Muscle of leg (tissue), 11 donors: ENCODE data around the gene ACP7. TPM values are rescaled to one million over a fixed set of nuclear protein-coding genes. Genes with fewer than 3 reads are reported as not detected.
"Not testable (repeated sequence)": the region's sequence is repeated elsewhere in the genome, so short reads cannot be mapped to it uniquely, and the experiment has no call there.

ENCODE experiments used
- DNase-seq: peaks from one replicate; pipeline ENCODE4 v3.0.0; 2013
- H3K27ac ChIP-seq: one replicate; pipeline ENCODE4 v1.5.1; 2013; ENCODE audit warnings: mild to moderate bottlenecking, low read length, control low read depth
- H3K27me3 ChIP-seq: one replicate; pipeline ENCODE4 v1.6.1; 2013; ENCODE audit warnings: low read length; ENCODE audit not compliant: control insufficient read depth, insufficient read depth
- H3K36me3 ChIP-seq: one replicate; pipeline ENCODE4 v1.6.1; 2013; ENCODE audit warnings: low read length; ENCODE audit not compliant: control insufficient read depth, insufficient read depth
- H3K4me1 ChIP-seq: one replicate; pipeline ENCODE4 v1.6.1; 2013; ENCODE audit warnings: low read length; ENCODE audit not compliant: control insufficient read depth, insufficient read depth
- H3K4me3 ChIP-seq: one replicate; pipeline ENCODE4 v1.5.1; 2013; ENCODE audit warnings: low read length, control low read depth
- H3K9me3 ChIP-seq: replicated peaks from 2 replicates; pipeline ENCODE4 v1.6.1; 2013; ENCODE audit warnings: low read depth, low read length; ENCODE audit not compliant: control insufficient read depth
- WGBS: methylation state at CpG from one replicate; pipeline ENCODE4 v1.1.5; 2013; ENCODE audit warnings: missing lambda C conversion rate; ENCODE audit not compliant: insufficient coverage; 5-methylcytosine and 5-hydroxymethylcytosine counted together
- polyA plus RNA-seq, 8 donors: library from polyadenylated mRNA; unstranded; fragments of 120-200 nt; gene quantifications; one replicate each; pipeline versions ENCODE4 v1.2.1 to v1.2.3, GENCODE V29; 2013; ENCODE audit warnings: inconsistent platforms in 1 of 8, low replicate concordance in 1 of 8; ENCODE audit not compliant: insufficient read length in 8 of 8, insufficient read depth in 1 of 8
- total RNA-seq: library from RNA; stranded (reverse); fragments of 120-200 nt; gene quantifications from one replicate; pipeline ENCODE4 v1.2.4, GENCODE V29; 2013

Gene ACP7
- total and polyA plus RNA-seq, 9 donors = 0.05 to 0.28 (median 0.10) TPM; not detected in 1

DNA sequence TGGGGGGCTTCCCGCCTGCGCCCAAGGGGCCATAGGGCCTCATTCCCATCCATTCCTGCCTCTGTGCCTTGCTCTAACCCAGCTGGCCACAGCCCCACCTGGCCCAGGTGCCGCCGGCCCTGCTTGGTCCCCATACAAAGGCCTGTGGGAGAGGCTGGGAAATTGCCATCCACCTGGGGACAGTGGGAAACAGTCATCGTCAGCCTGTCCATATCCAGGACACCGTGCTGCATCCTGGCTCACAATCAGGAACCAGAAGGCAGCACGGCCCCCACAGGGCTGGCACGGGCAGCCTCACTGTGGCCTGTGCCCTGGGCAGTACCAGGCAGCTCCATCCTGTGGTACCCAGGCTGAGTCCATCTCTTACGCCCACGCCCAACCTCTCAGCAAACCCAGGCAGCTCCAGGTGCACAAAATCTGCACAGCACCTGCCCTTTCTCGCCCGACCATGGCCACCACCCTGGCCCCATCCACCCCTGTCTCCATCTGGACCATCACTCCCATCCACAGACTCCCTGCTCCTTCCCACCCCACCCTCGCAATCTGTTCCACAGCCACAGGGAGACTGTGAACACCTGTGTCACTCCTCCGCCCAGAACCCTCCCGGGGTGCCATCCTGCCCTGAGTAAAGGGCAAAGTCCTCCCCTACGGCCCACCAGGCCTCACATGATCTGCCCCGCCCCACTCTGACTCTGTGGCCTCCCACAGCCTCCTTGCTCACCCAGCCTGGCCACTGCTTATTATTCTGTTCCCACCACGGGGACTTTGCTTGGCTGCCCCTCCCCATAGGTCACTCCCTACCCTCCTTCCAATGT lies 30.7 kb upstream of the ACP7 start:
- H3K27me3 ChIP-seq = no peaks in the 10 kb centered on the region
- 81% methylated on average over 18 of the region's 18 CpGs for WGBS
- DNase-seq = no peak
- H3K36me3 ChIP-seq = no peaks in the 10 kb centered on the region
- no peaks in the 10 kb centered on the region for H3K4me1 ChIP-seq
- no peak overlapping the region for H3K27ac ChIP-seq
- H3K9me3 ChIP-seq = peaks cover 6% of the 10 kb centered on the region
- H3K4me3 ChIP-seq = no peak overlapping the region

DNA sequence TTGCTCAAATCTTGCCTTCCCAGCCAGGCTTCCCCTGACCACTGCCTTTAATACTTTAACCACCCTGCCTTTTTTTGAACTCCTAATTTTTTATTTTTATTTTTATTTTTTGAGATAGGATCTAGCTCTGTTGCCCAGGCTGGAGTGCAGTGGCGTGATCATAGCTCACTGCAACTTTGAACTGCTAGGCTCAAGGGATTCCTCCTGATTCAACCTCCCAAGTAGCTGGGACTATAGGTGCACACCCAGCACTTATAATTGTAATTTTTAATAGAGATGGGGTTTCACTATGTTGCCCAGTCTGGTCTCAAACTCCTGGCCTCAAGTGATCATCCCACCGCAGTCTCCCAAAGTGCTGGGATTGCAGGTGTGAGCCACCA lies 30.1 kb upstream of the ACP7 start:
- Histone ChIP-seq H3K9me3 (peaks cover 6% of the 10 kb centered on the region), H3K4me3 (no peak overlapping the region), H3K27ac (no peak overlapping the region), H3K36me3 (no peaks in the 10 kb centered on the region), H3K27me3 (no peaks in the 10 kb centered on the region), H3K4me1 (no peaks in the 10 kb centered on the region)
- 100% methylated on average over 1 of the region's 2 CpGs for WGBS
- no peak for DNase-seq

DNA sequence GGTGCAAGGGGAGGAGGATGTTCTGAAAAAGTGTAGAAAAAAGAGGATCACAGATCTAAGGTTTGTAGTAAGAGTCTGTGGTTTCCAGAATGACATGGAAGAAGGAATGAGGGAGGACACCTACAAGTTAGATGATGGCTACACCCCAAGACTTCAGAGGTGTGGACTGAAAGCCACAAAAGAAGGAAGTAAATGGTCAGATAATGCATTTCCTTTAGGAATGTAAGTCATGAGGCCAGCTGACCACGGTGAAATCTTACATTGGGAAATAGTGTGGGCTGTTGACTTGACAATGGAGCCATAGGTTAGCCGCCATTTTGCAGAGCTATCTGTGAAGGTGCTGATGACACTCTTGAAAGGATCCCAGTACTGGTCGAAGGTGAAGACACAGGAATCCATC lies 26.6 kb upstream of the ACP7 start:
- no peaks in the 10 kb centered on the region for H3K27me3 ChIP-seq
- no peak for DNase-seq
- H3K9me3 ChIP-seq = peaks cover 6% of the 10 kb centered on the region
- H3K27ac ChIP-seq = no peak overlapping the region
- no peaks in the 10 kb centered on the region for H3K36me3 ChIP-seq
- no peak overlapping the region for H3K4me3 ChIP-seq
- H3K4me1 ChIP-seq = no peaks in the 10 kb centered on the region
- WGBS = 81% methylated on average over 3 of the region's 3 CpGs

DNA sequence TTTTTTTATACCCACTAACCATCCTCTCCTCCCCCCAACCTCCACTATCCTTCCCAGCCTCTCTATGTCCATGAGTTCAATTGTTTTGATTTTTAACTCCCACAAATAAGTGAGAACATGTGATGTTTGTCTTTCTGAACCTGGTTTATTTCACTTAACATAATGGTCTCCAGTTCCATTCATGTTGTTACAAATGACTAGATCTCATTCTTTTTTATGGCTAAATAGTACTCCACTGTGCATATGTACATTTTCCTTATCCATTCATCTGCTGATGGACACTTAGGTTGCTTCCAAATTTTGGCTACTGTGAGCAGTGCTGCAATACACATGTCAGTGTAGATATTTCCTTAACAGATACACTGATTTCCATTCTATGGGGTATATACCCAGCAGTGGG lies 24.9 kb upstream of the ACP7 start:
- Histone ChIP-seq H3K4me1 (no peaks in the 10 kb centered on the region), H3K4me3 (no peak overlapping the region), H3K27me3 (no peaks in the 10 kb centered on the region), H3K36me3 (no peaks in the 10 kb centered on the region), H3K9me3 (peaks cover 5% of the 10 kb centered on the region), H3K27ac (no peak overlapping the region)
- no peak for DNase-seq

DNA sequence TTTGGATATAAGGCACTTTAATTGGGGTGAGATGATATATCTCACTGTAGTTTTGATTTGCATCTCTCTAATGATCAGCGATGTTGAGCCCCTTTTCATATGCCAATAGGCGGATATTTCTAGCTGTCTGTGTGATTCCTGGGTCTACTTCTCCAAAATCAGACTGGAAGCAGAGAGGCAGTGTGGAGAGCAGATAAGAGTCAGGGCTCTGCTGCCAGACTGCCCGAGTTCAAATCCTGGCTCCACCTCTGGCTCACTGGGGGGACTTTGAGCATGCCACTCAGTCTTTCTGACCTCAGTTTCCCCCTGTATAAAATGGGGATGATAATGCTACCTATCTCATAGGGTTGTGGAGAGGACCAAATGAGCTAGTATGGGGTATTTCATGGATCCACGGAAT lies 24.0 kb upstream of the ACP7 start:
- Histone ChIP-seq H3K4me1 (no peaks in the 10 kb centered on the region), H3K36me3 (no peaks in the 10 kb centered on the region), H3K9me3 (no peaks in the 10 kb centered on the region), H3K27me3 (no peaks in the 10 kb centered on the region), H3K4me3 (no peak overlapping the region), H3K27ac (no peak overlapping the region)
- WGBS = 76% methylated on average over 3 of the region's 4 CpGs
- DNase-seq = no peak

DNA sequence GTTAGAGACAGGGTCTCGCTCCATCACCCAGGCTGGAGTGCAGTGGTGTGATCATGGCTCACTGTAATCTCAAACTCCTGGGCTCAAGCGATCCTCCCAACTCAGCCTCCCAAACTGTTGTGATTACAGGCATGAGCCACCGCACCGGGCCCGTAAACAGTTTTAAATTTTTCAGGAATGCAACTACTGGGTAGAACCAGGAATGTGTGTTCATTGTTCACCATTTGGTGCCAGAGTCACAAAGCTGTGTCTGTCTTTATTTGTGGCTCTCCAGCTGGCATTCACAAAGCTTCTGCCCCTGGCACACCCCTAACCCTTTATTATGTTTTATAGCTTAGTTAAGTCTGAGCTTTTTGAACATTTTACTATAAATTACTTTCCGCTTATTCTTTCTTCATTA lies 19.8 kb upstream of the ACP7 start:
- no peaks in the 10 kb centered on the region for H3K9me3 ChIP-seq
- H3K27me3 ChIP-seq = no peaks in the 10 kb centered on the region
- no peak overlapping the region for H3K4me3 ChIP-seq
- WGBS = 93% methylated on average over 2 of the region's 6 CpGs
- no peak overlapping the region for H3K27ac ChIP-seq
- H3K4me1 ChIP-seq = no peaks in the 10 kb centered on the region
- H3K36me3 ChIP-seq = no peaks in the 10 kb centered on the region
- no peak for DNase-seq

DNA sequence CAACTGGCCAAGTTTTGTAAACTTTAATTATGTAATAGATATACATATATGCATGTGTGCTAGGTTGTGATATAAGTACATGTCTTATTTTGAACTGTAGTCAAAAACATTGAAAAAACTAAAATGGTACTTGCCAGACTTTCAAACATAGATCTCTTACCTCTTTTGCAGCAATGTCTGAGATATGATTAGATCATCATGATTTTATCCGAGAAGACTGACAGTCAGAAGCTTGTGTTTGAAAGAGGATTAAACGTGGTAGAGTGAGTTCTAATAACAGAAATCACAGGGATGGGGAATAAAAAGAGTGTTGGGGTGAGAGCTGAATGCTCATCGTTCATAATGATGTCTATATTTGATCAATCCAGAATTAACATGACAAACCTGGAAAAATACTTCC lies 18.2 kb upstream of the ACP7 start:
- Histone ChIP-seq H3K36me3 (no peaks in the 10 kb centered on the region), H3K4me3 (no peak overlapping the region), H3K9me3 (no peaks in the 10 kb centered on the region), H3K27me3 (no peaks in the 10 kb centered on the region), H3K4me1 (no peaks in the 10 kb centered on the region), H3K27ac (no peak overlapping the region)
- no CpG with 5 or more reads among the region's 3 CpGs for WGBS
- no peak for DNase-seq

DNA sequence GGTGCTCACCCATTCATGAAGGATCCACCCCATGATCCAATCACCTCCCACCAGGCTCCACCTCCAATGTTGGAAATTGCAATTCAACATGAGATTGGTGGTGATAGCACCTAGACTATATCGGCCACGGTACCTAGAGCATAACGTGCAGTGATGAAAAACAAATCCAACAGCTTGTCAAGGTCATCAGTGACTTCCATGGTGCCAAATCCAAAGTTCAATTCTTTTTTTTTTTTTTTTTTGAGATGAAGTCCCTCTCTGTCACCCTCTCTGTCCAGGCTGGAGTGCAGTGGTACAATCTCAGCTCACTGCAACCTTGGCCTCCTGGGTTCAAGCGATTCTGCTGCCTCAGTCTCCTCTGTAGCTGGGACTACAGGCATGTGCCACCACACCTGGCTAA lies 17.1 kb upstream of the ACP7 start:
- H3K36me3 ChIP-seq = no peaks in the 10 kb centered on the region
- no peak overlapping the region for H3K27ac ChIP-seq
- H3K27me3 ChIP-seq = no peaks in the 10 kb centered on the region
- no peaks in the 10 kb centered on the region for H3K4me1 ChIP-seq
- no peaks in the 10 kb centered on the region for H3K9me3 ChIP-seq
- DNase-seq = no peak
- H3K4me3 ChIP-seq = no peak overlapping the region
- 95% methylated on average over 3 of the region's 4 CpGs for WGBS

DNA sequence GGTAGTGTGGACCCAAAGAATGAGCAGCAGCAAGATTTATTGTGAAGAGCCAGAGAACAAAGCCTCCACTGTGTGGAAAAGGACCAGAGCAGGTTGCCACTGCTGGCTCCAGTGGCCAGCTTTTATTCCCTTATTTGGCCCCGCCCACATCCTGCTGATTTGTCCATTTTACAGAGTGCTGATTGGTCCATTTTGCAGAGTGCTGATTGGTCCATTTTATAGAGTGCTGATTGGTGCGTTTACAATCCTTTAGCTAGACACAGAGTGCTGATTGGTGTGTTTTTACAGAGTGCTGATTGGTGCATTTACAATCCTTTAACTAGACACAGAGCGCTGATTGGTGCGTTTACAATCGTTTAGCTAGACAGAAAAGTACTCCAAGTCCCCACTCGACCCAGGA lies 15.9 kb upstream of the ACP7 start:
- not testable (repeated sequence) for DNase-seq, H3K27me3 ChIP-seq, H3K4me1 ChIP-seq, H3K4me3 ChIP-seq, H3K9me3 ChIP-seq, H3K36me3 ChIP-seq, H3K27ac ChIP-seq
- WGBS = 73% methylated on average over 4 of the region's 6 CpGs

DNA sequence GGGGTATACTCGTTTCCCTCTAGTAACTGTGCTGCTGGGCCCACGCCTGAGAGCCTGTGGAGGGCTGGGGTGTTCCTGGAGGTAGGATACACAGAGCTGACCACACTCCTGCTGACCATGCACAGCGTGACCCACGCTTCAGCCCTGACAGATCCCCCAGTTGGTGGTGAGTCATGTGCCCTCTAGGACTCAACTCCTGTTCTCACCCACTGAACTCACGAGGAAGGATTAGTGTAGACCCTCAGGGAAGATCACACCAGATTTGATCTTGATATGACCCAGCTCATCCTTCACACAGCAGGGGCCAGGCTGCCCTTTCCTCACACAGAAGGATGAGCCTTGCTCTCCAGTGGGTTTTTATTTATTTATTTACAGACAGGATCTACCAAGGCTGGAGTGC lies 13.3 kb upstream of the ACP7 start:
- 65% methylated on average over 2 of the region's 5 CpGs for WGBS
- no peaks in the 10 kb centered on the region for H3K9me3 ChIP-seq
- no peaks in the 10 kb centered on the region for H3K4me1 ChIP-seq
- H3K27ac ChIP-seq = no peak overlapping the region
- no peaks in the 10 kb centered on the region for H3K36me3 ChIP-seq
- no peak for DNase-seq
- H3K27me3 ChIP-seq = peaks cover 1% of the 10 kb centered on the region
- no peak overlapping the region for H3K4me3 ChIP-seq

DNA sequence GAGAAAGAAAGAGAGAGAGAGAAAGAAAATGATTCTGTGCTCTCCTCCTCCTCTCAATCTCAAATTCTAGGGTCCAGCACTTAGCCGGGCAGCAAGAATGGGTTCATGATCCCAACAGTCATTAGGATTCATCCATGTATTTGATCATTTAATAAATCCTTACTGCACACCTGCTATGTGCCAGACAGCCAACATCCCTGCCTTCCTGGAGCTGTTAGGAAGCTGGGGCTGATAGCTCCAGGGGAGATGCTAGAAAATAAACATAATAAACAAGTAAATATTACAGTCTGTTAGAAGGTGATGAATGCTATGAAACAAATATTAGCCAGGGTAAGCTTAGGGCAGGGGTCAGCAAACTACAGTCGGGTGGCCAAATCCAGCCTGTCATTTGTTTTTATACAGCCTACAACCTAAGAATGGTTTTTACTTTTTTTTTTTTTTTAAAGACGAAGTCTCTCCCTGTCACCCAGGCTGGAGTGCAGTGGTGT lies 9.9 kb upstream of the ACP7 start:
- no peak overlapping the region for H3K4me3 ChIP-seq
- H3K9me3 ChIP-seq = no peaks in the 10 kb centered on the region
- peaks cover 5% of the 10 kb centered on the region for H3K27me3 ChIP-seq
- no peak overlapping the region for H3K27ac ChIP-seq
- no peaks in the 10 kb centered on the region for H3K36me3 ChIP-seq
- no peaks in the 10 kb centered on the region for H3K4me1 ChIP-seq
- no peak for DNase-seq
- WGBS = 60% methylated on average over 2 of the region's 3 CpGs
